ENCODE measurements around the gene IER3. TPM values are rescaled to one million over a fixed set of nuclear protein-coding genes. Genes with fewer than 3 reads are reported as not detected.

Gene IER3
- total and polyA plus RNA-seq, 2 of the 13 experiments (the other 11 are each of a cell fraction or from before 2014, with no cell fraction given) = 51.1 to 131 TPM

GRCh38 chr6:30763618-30764489 is 19.5 kb upstream of the IER3 start:
- H4K20me1 ChIP-seq (ENCODE audit: insufficient read depth, low read length) = no peaks in the 10 kb centered on the region
- WGBS (ENCODE audit: low lambda C conversion rate) = under 1% methylated on average over 8 of the region's 8 CpGs
- ChIA-PET POLR2A (interaction anchor here (0.8 to 11.8 kb wide), 29 partner anchors 9 to 149 kb away, joined by 3 to 414 read pairs (median 6); partner anchors contain the start of genes DHX16, FLOT1, IER3 and MDC1), CTCF (ENCODE audit: low intra/inter-chr PET ratio, low total read pairs) (interaction anchor here (1.1 kb wide), 1 partner anchor 64 kb away, joined by 3 read pairs; no protein-coding TSS in a partner anchor)
- H3K27ac ChIP-seq (ENCODE audit: extremely low read length, insufficient read depth, low read length) = peak overlapping the region; percentile 98
- peak overlapping the region; percentile 17 to 62 (median 38); a peak in 5 of 6 replicates for H3K4me3 ChIP-seq (replicated peaks in 1 of 3; ENCODE audit: insufficient read depth in 1 of 3, low read depth in 2 of 3, low read length in 3 of 3)
- H3K9me3 ChIP-seq (ENCODE audit: low read length) = no peaks in the 10 kb centered on the region
- intact Hi-C loops (cut with micrococcal nuclease; ENCODE audit: unreplicated experiment) (loop anchor here (1.0 kb wide), 2 partner anchors 20 to 63 kb away; partner anchors contain the start of gene IER3), in situ Hi-C loops (cut with HindIII; ENCODE audit: extremely low pct_ligation_motif_present, low pct_unique_long_range_greater_than_20kb) (no loop called here)
- no peaks in the 10 kb centered on the region for H3K79me2 ChIP-seq (ENCODE audit: insufficient read depth, low read length)
- DNase-seq (ENCODE audit: low spot score) (peak; percentile 99), ATAC-seq (peak; percentile 86), FAIRE-seq (peak; percentile 95)
- H2AFZ ChIP-seq (ENCODE audit: low read length) = no peak overlapping the region
- H3K36me3 ChIP-seq (replicated peaks in 1 of 2; ENCODE audit: control insufficient read depth in 1 of 2, insufficient read depth in 2 of 2, low read length in 2 of 2) = no peaks in the 10 kb centered on the region
- H3K27me3 ChIP-seq (ENCODE audit: control insufficient read depth in 1 of 2, insufficient read depth in 2 of 2, low read length in 2 of 2) = no peaks in the 10 kb centered on the region
- peak overlapping the region; percentile 87 for H3K9ac ChIP-seq (ENCODE audit: insufficient read depth, low read depth, low read length)
- peaks cover 100% of the 10 kb centered on the region for H3K4me1 ChIP-seq (ENCODE audit: insufficient read depth, low read length)
- no TSS peak for BruUV-seq (replicated peaks)
- peak overlapping the region; percentile 85 for H3K4me2 ChIP-seq (ENCODE audit: low read depth, low read length)
- TF ChIP-seq MED1 (CRISPR knock-in tag; IDR thresholded peaks at IDR 0.05) (peak; percentile 99), CEBPB (IDR thresholded peaks at IDR 0.05; ENCODE audit: borderline replicate concordance, low read depth, low read length) (peak; percentile 89), NR2F1 (CRISPR knock-in tag; IDR thresholded peaks at IDR 0.05) (peak in 1 of 2 experiments; percentile 32; a peak in 2 of 4 replicates), ZNF263 (CRISPR knock-in tag; IDR thresholded peaks at IDR 0.05) (peak; percentile 69), ZNF503 (CRISPR knock-in tag; IDR thresholded peaks at IDR 0.05) (peak; percentile 3), THAP11 (CRISPR knock-in tag; IDR thresholded peaks at IDR 0.05) (peak; percentile 76), ZNF232 (CRISPR knock-in tag; IDR thresholded peaks at IDR 0.05; ENCODE audit: borderline replicate concordance) (peak; percentile 80; the same call in 1 of the 2 replicates), PPARG (CRISPR knock-in tag; conservative IDR thresholded peaks at IDR 0.05) (peak; percentile 99), MAFK (conservative IDR thresholded peaks at IDR 0.05 in 1 of 2, IDR thresholded peaks at IDR 0.05 in 1 of 2; ENCODE audit: low read length in 2 of 2) (peak; percentile 2 to 20; a peak in 1 of 4 replicates), CC2D1A (CRISPR knock-in tag; IDR thresholded peaks at IDR 0.05) (no peak), DNMT3B (CRISPR knock-in tag; conservative IDR thresholded peaks at IDR 0.05) (peak; percentile 83), KDM4B (CRISPR knock-in tag; IDR thresholded peaks at IDR 0.05) (0 out of 2 replicates have a peak, but pooled peaks have one; percentile 33), ZNF816 (CRISPR knock-in tag; IDR thresholded peaks at IDR 0.05; ENCODE audit: borderline replicate concordance) (peak; percentile 81; the same call in 1 of the 2 replicates), FOXM1 (CRISPR knock-in tag; IDR thresholded peaks at IDR 0.05) (no peak), NR2C2 (CRISPR knock-in tag; IDR thresholded peaks at IDR 0.05; ENCODE audit: borderline replicate concordance) (peak; percentile 47; the same call in 1 of the 2 replicates), THAP8 (CRISPR knock-in tag; IDR thresholded peaks at IDR 0.05; ENCODE audit: borderline replicate concordance) (peak; percentile 57; the same call in 1 of the 2 replicates), NFYC (CRISPR knock-in tag; IDR thresholded peaks at IDR 0.05) (peak; percentile 33; the same call in 1 of the 2 replicates), ZSCAN30 (CRISPR knock-in tag; IDR thresholded peaks at IDR 0.05) (peak; percentile 70; the same call in 1 of the 2 replicates), ZGPAT (CRISPR knock-in tag; IDR thresholded peaks at IDR 0.05) (peak; percentile 91)
